Measurements from ENCODE around the gene TSPAN9. TPM values are rescaled to one million over a fixed set of nuclear protein-coding genes. Genes with fewer than 3 reads are reported as not detected.

Gene TSPAN9
- polyA plus RNA-seq, 1 of the 3 experiments (the other 2 are of a cell fraction): 34.9 TPM

DNA sequence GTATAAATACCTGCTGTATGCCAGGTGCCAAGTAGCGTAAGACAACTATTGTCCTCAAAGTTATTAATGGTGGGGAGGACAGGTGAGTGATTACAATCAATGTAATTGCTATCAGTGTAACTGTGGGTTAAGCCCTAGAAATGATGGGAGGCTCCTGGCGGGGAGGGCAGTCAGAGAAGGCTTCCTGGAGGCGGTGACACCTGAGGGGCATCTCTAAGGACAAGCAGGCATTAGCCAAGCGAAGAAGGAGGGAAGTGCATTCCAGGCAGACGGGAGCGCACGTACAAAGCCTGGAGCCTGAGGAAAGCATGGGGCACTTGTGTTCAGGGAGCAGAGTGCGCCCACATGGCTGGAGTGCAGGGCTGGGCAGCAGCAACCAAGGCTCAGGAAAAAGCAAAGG, 230.9 kb downstream of the TSPAN9 start:
- H3K27me3 ChIP-seq (ENCODE audit: insufficient read depth): no peaks in the 10 kb centered on the region
- H3K9ac ChIP-seq: no peak overlapping the region
- no peaks in the 10 kb centered on the region for H3F3A ChIP-seq (replicated peaks; ENCODE audit: insufficient read depth)
- H3K9me2 ChIP-seq: no peaks in the 10 kb centered on the region
- no peaks in the 10 kb centered on the region for H3K9me3 ChIP-seq
- no peaks in the 10 kb centered on the region for H3K79me2 ChIP-seq (ENCODE audit: insufficient read depth)
- ChIA-PET CTCF (interaction anchor here (0.8 to 3.8 kb wide), 7 partner anchors 8 to 969 kb away, joined by 3 to 23 read pairs (median 3); no protein-coding TSS in a partner anchor), POLR2A (interaction anchor here (0.8 to 1.1 kb wide), 2 partner anchors 9 to 26 kb away, joined by 3 to 4 read pairs; no protein-coding TSS in a partner anchor)
- no peak overlapping the region for H3K27ac ChIP-seq (ENCODE audit: low read depth in 2 of 2, low read length in 1 of 2)
- DNase-seq: no peak
- 71% methylated on average over 8 of the region's 8 CpGs for WGBS (ENCODE audit: low lambda C conversion rate)
- no peak overlapping the region for H2AFZ ChIP-seq (ENCODE audit: low read depth)
- H4K20me1 ChIP-seq (ENCODE audit: insufficient read depth): no peaks in the 10 kb centered on the region
- H3K4me3 ChIP-seq (ENCODE audit: low read depth in 2 of 2, low read length in 1 of 2): no peak overlapping the region
- peaks cover 0 to 29% of the 10 kb centered on the region in 2 experiments; a peak in 1 of 4 replicates for H3K4me1 ChIP-seq (ENCODE audit: control insufficient read depth in 1 of 2, insufficient read depth in 2 of 2, low read depth in 1 of 2, low read length in 1 of 2)
- no peaks in the 10 kb centered on the region for H3K36me3 ChIP-seq (replicated peaks in 1 of 2; ENCODE audit: control insufficient read depth in 1 of 2, insufficient read depth in 2 of 2, low read length in 1 of 2)
- TF ChIP-seq FOXJ3 (CRISPR knock-in tag; IDR thresholded peaks at IDR 0.05) (no peak), RAD21 (IDR thresholded peaks at IDR 0.05; ENCODE audit: low read length) (no peak), GATA2 (CRISPR knock-in tag; IDR thresholded peaks at IDR 0.05) (no peak), MXI1 (IDR thresholded peaks at IDR 0.05; ENCODE audit: low read depth, low read length) (no peak), SMC3 (IDR thresholded peaks at IDR 0.05; ENCODE audit: low read depth, low read length) (no peak), NFIC (IDR thresholded peaks at IDR 0.05; ENCODE audit: borderline replicate concordance) (no peak), YY1 (IDR thresholded peaks at IDR 0.05; ENCODE audit: low read depth) (no peak), GABPA (IDR thresholded peaks at IDR 0.05; ENCODE audit: low read depth) (no peak), FOSL2 (IDR thresholded peaks at IDR 0.05; ENCODE audit: borderline replicate concordance, low read depth) (no peak), NRF1 (IDR thresholded peaks at IDR 0.05; ENCODE audit: low read depth, low read length) (no peak), TEAD4 (IDR thresholded peaks at IDR 0.05; ENCODE audit: borderline replicate concordance, insufficient read depth) (no peak), RCOR1 (IDR thresholded peaks at IDR 0.05; ENCODE audit: low read length) (no peak), EZH2phosphoT487 (IDR thresholded peaks at IDR 0.05; ENCODE audit: borderline replicate concordance, low read depth) (no peak), CHD2 (IDR thresholded peaks at IDR 0.05; ENCODE audit: low read length, partially characterized antibody) (no peak)
- TF ChIP-seq, protein P1, sequence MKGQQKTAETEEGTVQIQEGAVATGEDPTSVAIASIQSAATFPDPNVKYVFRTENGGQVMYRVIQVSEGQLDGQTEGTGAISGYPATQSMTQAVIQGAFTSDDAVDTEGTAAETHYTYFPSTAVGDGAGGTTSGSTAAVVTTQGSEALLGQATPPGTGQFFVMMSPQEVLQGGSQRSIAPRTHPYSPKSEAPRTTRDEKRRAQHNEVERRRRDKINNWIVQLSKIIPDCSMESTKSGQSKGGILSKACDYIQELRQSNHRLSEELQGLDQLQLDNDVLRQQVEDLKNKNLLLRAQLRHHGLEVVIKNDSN (IDR thresholded peaks at IDR 0.05; ENCODE audit: borderline replicate concordance, low read depth): no peak
- TF ChIP-seq, protein P2, sequence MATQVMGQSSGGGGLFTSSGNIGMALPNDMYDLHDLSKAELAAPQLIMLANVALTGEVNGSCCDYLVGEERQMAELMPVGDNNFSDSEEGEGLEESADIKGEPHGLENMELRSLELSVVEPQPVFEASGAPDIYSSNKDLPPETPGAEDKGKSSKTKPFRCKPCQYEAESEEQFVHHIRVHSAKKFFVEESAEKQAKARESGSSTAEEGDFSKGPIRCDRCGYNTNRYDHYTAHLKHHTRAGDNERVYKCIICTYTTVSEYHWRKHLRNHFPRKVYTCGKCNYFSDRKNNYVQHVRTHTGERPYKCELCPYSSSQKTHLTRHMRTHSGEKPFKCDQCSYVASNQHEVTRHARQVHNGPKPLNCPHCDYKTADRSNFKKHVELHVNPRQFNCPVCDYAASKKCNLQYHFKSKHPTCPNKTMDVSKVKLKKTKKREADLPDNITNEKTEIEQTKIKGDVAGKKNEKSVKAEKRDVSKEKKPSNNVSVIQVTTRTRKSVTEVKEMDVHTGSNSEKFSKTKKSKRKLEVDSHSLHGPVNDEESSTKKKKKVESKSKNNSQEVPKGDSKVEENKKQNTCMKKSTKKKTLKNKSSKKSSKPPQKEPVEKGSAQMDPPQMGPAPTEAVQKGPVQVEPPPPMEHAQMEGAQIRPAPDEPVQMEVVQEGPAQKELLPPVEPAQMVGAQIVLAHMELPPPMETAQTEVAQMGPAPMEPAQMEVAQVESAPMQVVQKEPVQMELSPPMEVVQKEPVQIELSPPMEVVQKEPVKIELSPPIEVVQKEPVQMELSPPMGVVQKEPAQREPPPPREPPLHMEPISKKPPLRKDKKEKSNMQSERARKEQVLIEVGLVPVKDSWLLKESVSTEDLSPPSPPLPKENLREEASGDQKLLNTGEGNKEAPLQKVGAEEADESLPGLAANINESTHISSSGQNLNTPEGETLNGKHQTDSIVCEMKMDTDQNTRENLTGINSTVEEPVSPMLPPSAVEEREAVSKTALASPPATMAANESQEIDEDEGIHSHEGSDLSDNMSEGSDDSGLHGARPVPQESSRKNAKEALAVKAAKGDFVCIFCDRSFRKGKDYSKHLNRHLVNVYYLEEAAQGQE (IDR thresholded peaks at IDR 0.05; ENCODE audit: low read depth, low read length): no peak
- TF ChIP-seq, protein P3, sequence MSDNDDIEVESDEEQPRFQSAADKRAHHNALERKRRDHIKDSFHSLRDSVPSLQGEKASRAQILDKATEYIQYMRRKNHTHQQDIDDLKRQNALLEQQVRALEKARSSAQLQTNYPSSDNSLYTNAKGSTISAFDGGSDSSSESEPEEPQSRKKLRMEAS (IDR thresholded peaks at IDR 0.05; ENCODE audit: low read depth): no peak
- TF ChIP-seq, protein P4, sequence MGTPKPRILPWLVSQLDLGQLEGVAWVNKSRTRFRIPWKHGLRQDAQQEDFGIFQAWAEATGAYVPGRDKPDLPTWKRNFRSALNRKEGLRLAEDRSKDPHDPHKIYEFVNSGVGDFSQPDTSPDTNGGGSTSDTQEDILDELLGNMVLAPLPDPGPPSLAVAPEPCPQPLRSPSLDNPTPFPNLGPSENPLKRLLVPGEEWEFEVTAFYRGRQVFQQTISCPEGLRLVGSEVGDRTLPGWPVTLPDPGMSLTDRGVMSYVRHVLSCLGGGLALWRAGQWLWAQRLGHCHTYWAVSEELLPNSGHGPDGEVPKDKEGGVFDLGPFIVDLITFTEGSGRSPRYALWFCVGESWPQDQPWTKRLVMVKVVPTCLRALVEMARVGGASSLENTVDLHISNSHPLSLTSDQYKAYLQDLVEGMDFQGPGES (IDR thresholded peaks at IDR 0.05; ENCODE audit: low read depth, low read length): no peak
- TF ChIP-seq, protein P5, sequence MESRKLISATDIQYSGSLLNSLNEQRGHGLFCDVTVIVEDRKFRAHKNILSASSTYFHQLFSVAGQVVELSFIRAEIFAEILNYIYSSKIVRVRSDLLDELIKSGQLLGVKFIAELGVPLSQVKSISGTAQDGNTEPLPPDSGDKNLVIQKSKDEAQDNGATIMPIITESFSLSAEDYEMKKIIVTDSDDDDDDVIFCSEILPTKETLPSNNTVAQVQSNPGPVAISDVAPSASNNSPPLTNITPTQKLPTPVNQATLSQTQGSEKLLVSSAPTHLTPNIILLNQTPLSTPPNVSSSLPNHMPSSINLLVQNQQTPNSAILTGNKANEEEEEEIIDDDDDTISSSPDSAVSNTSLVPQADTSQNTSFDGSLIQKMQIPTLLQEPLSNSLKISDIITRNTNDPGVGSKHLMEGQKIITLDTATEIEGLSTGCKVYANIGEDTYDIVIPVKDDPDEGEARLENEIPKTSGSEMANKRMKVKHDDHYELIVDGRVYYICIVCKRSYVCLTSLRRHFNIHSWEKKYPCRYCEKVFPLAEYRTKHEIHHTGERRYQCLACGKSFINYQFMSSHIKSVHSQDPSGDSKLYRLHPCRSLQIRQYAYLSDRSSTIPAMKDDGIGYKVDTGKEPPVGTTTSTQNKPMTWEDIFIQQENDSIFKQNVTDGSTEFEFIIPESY (IDR thresholded peaks at IDR 0.05; ENCODE audit: borderline replicate concordance, low read depth): no peak
- H3K4me2 ChIP-seq: no peak overlapping the region

Data from SK-N-SH (cell line).